Stimulated activated CD4-positive, alpha-beta T cell treated with anti-CD3 and anti-CD28 coated beads, Interleukin-4, amount 100 ng/mL, for 1 hour (primary cell): ENCODE data around the gene FILIP1L.
"Not testable (repeated sequence)": the region's sequence is repeated elsewhere in the genome, so short reads cannot be mapped to it uniquely, and the experiment has no call there.

Experiments used
- DNase-seq: peaks from one replicate; pipeline ENCODE4 v3.0.0-alpha.2; 2020

FILIP1L gene

DNA sequence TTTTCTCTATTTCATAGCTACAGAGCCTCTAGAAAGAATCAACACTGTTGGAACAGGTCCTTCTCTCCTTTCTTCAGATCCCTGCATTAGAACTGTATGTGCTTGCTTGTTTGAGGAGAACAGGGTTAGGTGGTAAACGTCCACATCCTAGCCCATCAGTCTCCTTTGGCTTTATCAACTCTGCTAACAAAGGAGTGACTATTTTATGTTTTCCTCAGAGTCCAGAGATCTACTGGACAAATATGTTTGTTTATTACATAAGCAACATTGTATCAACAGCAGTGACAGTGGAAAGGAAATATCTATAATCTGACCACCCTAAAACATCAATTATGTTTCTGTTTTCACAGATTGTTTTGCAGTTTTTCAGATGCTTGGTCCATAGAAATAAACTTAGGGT lies 257.0 kb downstream of the FILIP1L start:
- DNase-seq = no peak

DNA sequence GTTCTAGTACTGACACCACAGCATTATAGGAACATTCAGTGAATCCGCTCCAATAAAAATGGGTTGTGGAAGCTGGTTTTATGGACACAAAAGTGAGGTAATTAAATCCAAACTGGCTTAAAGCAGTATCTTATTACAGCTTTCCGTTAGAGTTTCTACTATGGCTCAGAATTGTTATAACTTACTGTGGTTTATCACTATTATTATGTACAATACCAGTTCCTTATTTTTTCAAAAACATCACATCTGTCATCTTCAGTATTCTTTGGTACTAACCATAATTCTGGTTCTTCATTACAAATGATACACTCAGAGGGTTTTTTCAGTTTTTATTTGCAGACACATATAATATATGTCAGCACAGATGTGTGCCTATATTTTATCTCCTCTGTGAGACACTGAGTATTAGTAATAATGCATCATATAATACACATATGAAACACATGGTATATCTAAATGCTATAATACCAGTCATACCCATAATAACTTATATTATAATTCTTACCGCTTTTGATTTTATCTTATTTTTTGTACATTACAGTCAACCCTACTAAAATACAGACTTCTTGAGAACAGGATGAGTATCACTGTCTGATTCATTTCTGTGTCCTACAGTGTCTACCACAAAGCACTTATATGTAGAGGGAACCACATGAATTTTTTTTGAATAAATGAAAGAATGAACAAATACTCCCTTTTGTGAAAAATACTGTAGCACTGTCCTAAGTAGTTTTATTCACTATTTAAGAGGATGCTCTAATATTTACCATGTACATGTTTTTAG lies 257.7 kb downstream of the FILIP1L start:
- DNase-seq = no peak

DNA sequence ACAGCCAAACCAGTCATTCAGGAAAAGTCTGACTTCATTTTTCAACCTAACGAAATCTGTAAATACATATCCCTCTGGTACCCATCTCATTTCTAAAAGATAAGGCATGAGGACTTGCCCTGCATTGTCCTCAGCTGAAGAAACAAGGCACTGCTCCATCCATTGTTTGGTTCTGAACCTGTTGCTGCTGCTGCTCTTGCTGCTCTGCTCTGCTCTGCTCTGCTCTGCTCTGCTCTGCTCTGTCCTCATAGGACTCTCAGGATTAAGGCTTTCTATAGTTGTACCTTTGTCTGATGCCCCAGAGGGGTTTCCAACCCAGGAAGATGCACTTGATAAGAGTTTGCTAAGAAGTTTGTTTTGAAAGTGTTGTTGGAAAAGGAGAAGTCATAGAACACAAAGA lies 258.4 kb downstream of the FILIP1L start:
- DNase-seq = no peak

DNA sequence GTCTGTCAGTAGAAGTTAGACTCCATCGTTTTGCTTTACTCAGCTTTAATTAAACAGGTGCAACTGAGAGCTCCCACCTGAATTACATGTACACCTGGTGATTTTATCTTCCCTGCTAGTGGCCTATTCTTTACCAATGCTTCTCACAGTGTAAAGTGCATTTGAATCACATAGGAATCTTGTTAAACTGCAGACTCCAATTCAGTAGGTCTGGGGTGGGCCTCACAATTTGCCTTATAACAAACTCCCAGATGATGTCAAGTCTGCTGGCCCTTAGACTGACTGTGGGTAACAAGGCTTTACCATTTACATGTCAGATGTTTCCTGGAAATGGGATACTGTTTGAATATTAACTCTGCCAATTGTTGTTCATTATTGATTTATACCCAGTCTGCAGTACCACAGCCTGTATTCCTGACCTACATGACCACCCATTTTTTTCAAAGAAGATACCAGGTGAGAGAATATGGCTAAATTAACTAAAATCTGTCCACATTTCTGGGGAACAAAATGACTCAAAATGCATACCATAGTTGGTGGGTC lies 259.5 kb downstream of the FILIP1L start:
- DNase-seq = no peak

DNA sequence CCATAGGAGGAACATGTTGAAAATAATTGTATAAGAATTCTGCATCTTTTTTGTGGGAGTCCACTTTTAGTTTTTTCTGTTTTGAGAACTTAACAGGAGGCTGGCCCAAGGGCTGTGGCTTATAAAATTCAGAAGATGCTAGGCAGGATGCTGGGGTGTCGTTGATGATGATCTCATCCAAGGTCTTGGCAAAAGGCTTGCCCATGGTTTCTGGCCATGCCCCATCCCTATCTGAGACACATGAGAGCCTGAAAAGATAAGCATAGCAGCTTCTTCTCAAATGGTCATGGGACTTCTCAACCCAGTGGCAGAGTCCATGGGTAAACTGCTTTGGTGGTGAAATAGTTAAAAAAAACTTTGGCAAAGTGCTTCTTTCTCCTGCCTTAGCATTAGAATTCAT lies 261.4 kb downstream of the FILIP1L start:
- DNase-seq = no peak

DNA sequence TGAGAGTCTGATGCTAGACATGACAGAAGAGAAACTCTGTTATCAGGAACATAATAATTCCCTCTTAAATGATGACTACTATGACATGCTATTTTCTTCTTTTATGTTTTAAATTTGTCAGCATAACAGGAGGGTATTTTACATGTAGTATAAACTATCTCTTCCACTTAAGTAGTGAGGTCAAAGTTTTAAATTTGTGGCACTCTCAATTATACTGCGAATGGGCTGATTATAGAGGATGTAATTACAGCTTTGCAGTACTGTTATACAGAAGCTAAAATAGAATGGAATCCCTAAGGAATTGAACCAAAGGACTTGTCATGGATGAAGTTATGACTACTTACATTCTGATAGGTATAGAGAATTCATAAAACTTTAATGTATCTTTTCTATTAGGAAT lies 262.3 kb downstream of the FILIP1L start:
- no peak for DNase-seq

DNA sequence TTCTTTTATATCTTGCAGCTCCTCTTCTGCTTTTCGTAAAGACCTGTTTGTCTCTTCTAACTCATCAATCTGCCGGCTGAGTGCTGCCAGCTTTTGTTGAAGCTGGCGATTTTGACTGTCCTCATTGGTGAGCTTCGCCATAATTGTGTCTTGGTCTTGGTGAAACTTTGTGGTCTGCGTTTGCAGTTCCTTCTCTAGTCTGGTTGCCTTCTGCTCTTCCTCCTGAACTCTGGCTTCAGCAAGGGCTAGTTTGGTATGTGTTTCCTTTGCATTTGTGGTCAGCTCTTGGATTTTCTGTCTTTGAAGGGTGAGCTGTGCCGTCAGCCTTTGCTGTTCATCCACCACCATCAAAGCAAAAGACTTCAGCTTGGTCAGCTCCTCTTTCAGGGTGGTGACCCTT lies 263.7 kb downstream of the FILIP1L start:
- DNase-seq = no peak

DNA sequence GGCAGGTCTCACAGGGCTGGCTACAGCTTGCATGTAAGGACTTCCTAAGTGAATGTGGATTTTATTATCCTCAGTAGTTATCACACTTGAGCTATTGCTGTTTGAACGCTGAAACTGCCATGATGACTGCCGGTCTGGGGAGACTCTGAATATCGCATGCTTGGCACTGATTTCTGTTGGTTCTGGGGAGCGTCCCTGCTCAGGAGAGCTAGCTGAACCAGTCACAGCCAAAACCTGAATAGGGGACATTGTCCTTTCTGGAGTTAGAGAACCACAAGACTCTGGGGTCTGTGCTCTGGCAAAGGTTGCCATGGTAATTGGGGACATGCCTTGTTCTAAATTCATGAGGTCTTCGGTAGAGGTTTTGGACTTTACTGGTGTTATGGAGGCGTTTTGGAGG lies 265.9 kb downstream of the FILIP1L start:
- DNase-seq = no peak

DNA sequence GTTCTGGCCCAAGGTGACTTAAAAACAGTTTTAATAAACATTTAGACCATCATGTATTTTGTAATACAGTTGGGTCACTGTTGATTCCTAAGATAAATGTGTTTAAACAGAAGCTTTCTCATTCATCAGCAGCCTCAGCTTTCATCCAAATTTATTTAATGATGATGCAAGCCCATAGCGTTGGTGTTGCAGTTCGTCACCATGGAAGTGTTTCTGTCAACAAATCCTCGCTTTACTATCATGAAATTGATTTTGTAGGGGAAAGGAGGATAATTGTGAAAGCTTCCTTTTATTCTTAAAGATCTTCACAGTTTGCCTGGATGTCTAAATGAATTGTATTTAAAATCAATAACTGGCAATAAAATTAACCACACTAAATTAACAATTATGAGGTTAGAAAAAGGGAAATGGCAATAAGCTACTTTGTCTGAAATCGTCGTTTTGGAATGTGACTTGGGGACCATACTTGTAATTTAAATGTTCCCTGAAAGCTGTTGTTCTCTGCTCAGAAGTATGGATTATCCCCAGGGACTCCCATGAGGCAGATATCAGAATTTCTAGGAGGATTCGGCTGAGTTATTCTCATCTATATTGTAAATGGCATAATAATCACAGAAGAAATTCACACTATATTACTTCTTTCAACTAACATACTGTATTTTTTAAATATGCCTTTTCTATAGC lies 267.7 kb downstream of the FILIP1L start:
- DNase-seq = no peak

DNA sequence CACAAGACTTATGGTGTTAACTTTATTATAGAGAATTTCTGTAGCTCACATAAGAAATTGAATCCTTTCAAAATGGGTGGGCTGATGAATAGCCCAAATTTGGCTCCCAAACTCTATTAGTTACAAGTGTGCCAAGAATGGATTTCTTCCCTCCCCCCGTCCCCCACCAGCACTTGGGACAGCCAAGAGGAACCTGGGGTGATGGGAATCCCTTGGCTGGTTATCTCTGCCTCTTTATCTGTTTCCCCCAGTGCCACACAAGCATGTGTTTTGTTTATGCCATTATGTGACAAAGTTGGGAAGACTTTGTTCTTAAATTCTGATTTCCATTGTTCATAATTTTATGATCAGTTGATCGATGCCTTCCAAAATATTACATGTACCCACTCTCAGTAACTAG lies 268.3 kb downstream of the FILIP1L start:
- no peak for DNase-seq

DNA sequence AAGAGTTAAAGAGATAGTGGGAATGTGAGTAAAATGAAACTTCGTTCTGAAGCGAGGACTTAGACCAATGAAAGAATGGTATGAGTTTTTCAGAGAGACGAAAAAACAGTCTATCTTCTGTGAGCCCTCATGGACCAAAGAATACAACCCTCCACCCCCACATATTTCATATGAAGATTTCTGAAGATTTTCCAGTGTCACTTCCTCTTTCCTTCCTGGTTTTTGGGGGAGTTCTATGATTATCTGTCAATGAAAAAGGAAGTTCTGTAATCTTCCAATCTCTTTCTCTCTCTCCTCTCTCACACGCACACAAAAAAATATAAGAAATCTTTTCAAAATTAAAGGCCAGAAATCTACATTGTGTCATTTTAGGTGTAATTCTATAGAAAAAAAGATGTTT lies 269.0 kb downstream of the FILIP1L start:
- no peak for DNase-seq

DNA sequence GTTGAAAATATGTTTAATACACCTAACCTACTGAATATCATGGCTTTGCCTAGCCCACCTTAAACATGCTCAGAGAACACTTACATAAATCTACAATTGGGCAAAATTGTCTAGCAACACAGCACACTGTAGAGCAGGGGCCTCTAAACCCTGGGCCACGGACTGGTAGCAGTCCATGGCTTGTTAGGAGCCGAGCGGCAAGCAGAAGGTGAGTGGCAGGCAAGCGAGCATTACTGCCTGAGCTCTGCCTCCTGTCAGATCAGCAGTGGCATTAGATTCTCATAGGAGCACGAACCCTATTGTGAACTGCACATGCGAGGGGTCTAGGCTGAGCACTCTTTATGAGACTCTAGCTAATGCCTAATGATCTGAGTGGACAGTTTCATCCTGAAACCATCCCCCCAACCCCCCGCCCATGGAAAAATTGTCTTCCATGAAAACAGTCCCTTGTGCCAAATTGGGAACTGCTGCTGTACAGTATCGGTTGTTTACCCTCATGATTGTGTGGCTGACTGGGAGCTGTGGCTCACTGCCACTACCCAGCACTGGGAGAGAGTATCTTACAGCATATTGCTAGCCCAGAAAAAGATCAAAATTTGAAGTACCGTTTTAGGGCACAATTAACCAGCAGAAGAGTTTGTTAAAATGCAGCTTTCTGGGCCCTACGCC lies 270.6 kb downstream of the FILIP1L start:
- no peak for DNase-seq

DNA sequence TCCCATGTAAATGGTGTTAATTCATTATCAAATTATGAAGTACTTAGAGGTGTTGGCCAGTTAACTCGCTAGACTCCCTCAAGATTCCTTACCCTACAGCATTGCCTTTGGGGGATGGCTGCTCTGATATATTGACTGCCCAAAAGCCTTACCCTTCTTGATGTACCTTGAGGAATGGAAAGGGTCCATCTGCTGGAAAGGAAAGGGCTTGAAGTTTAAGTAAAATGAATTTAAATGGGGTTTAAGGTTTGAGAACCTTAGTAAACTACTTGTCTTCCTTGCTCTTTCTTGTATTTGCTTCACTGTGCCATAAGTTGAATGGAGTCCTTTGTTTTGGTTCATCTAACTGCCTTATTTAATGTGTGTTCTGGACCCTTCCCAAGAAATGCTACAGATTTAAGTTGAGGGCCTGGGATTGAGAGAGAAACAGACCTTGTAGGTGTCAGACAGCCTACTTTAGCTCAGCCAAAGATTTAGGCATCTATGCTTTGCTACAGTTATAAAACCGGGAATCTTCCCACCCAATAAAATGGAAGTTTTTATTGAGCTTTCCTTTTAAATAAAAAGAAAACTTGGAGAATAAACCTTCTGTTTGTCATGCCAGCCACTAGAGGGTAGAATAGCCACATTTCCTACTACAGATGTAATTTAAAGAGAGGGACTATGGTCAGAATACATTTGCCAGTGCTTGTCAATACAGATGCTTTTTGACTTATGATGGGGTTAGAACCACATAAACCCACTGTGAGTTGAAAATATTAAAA lies 271.3 kb downstream of the FILIP1L start:
- no peak for DNase-seq

DNA sequence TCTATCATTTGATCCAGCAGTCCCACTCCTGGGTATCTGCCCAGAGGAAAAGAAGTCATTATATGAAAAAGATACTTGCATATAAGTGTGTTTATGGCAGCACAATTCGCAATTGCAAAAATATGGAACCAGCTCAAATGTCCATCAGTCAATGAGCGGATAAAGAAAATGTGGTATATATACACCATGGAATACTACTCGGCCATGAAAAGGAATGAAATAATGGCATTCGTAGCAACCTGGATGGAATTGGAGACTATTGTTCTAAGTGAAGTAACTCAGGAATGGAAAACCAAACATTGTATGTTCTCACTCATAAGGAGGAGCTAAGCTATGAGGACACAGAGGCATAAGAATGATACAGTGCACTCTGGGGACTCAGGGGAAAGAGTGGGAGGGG lies 272.4 kb downstream of the FILIP1L start:
- not testable (repeated sequence) for DNase-seq

DNA sequence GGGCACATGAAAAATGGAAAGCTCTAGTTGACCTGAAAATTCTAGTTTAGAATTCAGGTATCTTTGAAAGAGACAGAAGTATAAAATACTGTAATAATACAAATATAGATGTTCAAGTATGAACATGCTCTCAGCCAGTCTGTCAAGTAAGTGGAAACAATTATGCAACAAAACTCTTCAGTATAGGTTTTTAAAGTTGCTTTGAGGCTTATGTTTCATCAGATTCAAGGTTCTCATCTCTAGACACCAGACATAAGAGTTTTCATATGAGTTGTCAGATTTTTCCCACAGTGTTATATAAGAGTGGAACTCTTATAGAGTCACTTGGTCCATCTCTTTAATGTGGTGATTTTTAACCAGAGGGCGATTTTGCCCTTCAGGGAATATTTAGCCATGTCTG lies 274.7 kb downstream of the FILIP1L start:
- DNase-seq = no peak

DNA sequence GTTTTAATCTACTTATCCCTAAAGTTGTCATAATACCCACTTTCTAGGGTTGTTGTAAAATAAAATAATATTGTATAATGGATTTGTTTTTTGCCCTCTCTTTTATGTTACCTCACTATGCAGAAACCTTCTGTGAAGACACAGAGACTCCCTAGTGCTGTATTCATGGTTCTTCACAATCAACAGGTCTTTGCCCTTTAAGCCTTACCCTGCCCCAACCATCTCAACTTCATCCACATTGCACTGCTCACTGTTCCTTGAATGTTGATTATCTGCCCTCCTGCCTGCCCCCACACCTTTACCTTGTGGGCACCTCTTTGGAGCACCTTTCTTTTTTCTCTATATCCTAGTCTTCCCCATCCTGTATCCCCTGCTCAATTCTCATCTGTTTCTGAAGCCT lies 275.5 kb downstream of the FILIP1L start:
- no peak for DNase-seq

DNA sequence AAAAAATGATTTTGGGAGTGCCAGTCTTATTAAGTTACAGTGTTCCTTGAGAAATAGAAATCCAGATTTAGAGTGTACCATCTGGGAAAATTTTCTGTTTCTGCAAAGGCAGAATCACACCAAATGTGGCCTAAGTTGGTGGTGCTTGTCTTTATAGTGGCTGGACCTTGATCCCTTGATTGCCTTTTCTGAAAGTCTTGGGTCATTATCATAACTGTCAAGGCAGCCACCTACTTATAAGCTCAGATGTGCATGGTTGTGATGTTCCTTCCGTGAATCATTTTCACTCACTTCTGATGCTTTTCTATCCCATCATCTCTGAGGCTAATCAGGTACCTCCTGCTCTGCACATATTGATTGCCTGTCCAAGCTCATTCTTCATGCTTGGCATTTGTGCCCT lies 276.6 kb downstream of the FILIP1L start:
- no peak for DNase-seq

DNA sequence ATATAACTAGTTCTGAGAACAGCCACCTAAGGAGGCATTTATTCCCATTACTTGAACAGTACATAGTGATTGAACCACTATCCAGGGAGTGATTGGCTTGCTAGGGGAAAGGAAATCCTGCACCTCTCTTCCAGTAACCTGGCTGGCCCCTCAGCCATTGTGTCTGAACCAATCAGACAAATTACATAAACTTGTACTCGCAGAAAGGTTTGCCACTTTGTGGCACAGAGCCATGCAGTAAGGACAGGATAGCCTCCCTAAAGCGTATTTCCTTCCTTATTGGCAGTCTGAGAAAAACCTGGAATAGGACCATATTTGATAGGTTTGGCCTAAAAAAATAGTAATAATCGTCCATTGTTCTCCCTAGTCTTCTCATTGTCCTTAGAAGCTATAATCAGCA lies 277.6 kb downstream of the FILIP1L start:
- DNase-seq = no peak

DNA sequence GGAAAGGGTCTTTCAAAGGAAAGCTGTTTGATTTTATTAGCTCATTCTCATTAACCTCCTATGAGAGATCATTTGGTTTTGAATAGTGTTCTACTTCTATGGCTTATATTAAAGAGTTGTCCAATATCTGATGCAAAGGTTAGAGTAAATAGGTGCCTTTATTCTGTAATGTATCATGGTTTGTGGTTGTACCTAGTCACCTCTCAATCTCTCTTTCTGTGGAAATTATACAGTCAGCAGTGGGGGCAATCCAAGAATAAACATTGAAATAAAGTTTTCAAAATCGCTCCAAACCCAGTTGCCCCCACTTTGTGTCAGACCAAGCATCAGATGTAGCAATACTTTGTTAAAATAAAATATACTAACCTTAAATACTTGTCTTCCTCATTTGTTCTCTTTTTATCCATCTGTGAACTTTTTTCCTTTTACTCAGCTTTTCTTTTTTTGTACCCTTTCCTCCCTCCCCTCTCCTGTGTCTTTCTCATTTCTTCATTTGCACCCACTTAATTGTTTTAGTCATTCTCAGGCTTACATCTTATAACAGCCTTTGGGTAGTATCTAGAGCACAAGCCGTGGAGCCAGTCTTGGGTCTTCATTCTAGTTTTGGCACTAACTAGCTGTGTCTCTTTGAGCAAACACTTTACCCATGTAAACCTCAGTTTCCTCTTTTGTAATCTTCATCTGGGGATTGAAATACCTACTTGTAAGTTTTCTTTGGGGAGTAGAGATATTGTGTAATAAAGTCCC lies 279.9 kb downstream of the FILIP1L start:
- no peak for DNase-seq

DNA sequence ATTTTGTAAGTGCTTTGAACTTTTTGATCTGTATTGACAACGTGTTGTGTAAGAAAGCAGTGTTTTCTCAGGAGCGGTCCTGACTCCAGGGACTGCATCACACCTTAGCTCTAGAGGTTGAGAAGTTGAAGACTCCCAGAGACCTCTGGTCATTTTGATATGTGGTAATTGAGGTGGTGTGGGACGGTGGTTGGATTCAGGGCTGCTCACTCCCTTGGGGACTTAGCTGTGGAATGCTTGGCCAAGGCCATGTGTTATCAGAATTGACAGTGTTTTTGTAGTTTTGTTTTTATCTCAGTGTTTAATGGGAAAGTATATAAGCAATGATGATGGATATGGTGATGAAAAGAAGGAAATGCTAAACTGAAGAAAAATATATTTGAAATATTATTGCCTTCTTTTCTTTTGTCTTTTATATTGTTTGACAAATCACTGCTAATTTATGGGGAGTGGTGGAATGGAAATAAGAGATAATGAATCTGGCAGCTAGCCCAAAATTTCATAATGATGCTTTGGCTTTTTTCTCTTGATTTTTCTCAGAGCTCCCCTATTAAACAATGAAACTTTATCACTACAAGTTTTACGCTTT lies 280.6 kb downstream of the FILIP1L start:
- DNase-seq = no peak

DNA sequence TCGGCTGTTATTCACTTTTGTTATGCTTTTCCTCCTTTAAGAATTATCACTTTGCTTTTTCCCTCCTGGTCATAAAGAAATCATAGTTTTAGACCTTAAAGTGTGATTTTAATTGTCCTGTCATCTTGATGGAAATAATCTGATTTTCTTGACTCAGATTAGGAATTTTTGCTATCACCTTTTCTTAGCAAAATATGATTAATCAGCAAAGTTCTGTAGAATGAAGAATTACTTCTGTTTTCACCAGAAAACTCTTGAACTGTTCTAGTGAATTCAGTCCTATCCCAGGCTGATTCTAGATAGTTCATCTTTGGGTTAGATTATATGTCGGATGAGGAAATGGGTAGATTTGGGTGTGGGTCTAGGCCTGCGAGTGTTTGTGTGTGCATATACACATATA lies 284.5 kb downstream of the FILIP1L start:
- no peak for DNase-seq
